HG02981 (cell line): ENCODE results near the gene SS18.

Experiments used
- ATAC-seq: cut with Tn5 transposase; IDR thresholded peaks from one replicate; pipeline ENCODE4 v1.9.1; 2021; ENCODE audit warnings: mild to moderate bottlenecking, moderate library complexity; ENCODE audit not compliant: unreplicated experiment

Gene SS18

GRCh38 chr18:26003817-26004216 lies 86.6 kb downstream of the SS18 start:
- ATAC-seq, result no peak

DNA sequence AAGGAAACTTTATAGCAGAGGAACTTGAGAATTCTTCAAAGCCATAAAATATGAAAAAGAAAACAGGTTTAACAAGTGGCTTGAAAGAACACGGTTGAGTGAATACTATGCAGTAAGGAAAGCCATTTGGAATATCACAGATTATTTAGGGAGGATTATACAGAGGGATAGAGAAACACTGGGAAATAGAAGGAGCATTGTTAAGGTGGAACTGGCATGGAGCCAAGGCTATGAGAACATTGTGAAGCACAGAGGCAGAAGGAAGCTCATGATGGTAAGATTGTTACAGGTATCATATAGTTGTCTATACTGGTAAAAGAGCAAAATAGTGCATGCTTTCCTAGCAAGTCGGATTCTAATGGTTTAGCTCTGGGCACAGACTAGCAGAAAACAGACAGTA lies 87.1 kb downstream of the SS18 start:
- ATAC-seq, result no peak

DNA sequence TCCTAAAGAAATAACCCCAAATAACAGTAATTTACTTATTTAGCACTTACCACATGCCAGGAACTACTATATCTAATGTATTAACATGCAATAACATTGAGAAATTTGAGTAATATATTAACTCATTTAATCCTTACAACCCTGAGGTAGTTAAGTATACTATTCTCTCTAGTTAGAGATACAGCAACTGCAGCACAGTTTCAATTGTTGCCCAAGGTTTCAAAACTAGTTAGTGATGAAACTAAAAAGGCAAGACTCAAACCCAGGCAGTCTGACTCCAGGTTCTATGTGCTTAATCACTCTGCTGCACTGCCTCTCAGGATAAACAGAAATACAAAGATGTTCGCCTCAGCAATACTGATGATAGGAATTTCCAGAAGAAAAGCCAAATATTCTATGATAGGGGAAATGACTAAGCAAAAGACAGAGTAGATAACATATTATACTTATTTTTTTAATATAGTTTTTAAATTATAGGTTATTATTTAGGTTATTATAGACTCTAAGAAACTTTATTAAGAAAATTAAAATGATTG lies 88.0 kb downstream of the SS18 start:
- peak; percentile 49 for ATAC-seq

- no peak for ATAC-seq
These were observed 92.0 kb downstream of the SS18 start for GRCh38 chr18:25998461-25998860.

DNA sequence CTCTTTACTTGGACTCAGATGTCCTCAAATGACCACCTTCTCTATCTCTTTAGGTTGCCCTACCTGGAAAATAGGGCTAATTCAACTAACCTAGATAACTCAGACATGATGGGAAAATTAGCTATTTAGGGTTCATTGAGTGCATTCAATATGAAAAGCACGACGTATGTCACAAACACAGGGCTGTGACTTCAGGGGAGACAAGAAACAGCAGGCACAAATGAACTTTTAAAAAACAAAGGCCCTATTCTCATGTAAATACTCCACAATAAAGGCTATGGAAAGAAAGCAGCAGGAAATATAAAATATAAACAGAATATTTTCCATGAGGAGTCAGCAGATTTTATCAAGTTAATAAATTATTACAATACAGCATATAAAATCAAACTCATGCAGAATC lies 97.8 kb downstream of the SS18 start:
- ATAC-seq, result no peak

GRCh38 chr18:25990473-25990872 lies 99.9 kb downstream of the SS18 start:
- no peak for ATAC-seq

DNA sequence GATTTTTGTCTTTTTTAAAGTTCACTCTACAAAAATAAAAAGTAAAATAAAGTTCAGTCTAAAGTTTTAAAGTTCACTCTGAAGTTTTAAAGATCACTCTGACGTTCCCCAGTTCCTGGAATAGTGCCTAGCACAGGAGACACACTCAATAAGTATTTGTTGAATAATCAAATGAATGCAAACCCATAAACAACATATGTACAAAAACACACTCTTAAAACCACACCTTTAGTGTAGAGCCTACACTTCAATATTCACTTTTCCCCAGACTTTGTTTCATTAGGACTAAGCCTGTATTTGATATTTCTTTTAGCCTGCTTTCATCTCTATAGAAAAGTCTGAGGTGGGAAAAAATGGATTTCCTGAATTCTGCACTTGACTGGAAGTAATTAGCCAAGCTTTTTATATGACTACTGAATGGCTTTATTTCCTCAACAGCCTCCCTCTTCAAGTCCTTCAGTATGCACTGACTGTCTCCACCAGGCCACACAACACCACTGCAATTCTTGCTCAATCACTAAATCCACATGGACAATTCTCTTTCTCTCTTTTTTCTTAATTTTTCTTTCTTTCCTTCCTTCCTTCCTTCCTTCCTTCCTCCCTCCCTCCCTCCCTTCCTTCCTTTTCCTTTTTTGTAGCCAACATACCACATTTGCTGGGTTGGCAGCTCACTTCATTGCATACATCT lies 104.6 kb downstream of the SS18 start:
- no peak for ATAC-seq

DNA sequence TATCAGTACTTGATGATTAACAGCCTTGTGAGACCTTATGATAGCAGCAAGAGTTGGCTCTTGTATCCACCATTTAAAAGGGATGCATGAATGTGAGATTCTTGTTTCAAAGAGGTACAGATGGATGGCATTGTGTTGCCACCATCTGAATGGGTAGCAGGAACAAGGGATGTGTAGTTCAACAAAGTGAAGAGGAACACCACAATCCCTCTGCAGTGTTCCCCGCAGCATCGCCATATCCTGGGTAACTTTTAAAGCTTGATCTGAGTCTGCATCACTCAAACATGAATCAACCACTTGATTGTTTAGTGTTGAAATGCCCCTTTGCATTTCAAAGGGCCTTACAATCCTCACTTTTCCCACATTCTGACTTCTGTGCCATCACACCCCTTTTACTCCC lies 106.7 kb downstream of the SS18 start:
- no peak for ATAC-seq

DNA sequence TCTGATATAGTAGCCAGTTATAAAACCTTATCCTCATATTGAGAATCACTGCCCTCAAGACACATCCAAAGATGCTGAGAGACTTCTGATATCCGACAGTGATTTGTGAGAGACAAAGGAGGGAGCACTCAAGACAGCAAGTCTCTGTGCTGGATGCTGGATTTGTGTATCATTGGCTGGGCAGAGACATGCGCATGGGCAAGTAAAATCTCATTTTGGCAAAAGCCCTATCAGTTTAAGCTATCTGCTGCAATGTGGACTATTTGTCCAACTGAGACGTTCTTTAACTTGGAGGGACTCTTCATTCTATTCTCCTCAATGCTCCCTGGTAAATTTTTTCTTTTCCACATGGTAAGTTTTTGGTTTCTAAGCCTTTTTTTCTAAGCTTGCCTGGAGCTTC lies 107.5 kb downstream of the SS18 start:
- no peak for ATAC-seq

GRCh38 chr18:25982153-25982552 lies 108.3 kb downstream of the SS18 start:
- no peak for ATAC-seq

DNA sequence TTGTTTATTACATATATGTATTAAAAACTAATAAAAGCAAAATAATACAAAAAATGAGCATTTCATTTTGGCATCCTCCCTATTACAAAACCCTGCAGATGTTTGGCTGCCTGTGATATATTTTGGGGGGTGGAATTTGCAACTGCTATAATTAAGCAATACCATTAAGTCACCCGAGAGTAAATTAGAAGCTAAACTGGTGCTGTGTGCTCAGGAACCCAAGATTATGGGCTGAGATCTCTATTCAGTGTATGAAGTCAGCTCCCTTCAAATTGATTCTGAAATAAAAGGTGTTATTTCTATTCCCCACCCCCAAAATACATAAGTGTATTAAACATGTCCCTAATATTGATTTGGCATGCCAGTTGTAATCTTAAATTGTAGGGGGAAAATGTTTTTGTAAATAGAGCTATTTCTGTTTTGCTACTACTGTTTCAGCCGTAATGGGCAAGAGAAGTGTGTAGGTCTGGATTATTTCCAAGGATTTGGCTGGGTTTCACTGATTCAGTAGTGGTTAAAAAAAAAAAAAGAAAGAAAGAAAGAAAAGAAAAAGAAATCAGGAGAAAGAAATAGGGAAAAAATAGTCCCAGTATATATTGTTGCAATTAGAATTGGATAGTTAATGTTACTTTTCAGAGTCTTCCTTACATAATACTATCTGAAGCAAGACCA lies 110.9 kb downstream of the SS18 start:
- no peak for ATAC-seq

DNA sequence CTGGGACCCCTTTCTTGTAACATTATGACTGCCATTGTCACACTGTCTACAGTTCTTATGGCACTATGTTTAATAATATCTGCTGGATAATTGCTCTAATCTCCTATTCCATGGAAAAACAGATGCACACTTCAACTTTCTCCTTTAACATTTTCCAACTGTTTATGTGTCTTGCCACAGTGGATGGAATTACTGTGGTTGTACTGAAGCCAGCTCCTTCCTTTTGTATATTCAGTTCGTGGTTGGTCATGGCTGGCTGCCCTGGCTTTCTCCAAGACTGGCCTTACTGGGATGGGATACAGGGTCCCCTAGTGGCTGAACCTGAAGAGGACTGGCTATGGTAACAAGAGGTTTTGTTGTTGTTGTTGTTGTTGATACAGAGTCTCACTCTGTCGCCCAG lies 113.9 kb downstream of the SS18 start:
- no peak for ATAC-seq

DNA sequence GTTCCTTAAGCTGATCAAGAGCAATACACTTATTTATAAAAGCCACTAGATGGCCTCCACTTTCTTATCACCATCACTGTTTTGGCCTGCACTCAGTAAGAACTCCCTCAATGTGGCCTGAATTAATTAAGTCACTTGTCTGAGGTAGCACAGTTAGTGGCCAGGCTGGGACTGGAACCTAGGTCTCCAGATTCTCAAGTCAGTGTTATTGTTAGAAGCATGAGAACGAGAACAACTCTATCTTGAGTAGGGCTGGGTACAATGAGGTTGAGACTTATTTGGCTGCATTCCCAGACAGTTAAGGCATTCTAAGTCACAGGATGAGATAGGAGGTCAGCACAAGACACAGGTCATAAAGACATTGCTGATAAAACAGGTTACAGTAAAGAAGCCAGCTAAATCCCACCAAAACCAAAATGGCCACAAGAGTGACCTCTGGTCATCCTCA lies 115.8 kb downstream of the SS18 start:
- ATAC-seq, result no peak
